Keratinocyte (primary cell): Measurements from ENCODE around the gene SYT2. TPM values are rescaled to one million over a fixed set of nuclear protein-coding genes. Genes with fewer than 3 reads are reported as not detected.
A peak's percentile ranks its signal among the peaks of the same experiment; 100 is the strongest.
"Not testable (repeated sequence)": the region's sequence is repeated elsewhere in the genome, so short reads cannot be mapped to it uniquely, and the experiment has no call there.

ENCODE experiments used
- DNase-seq: peaks from one replicate; pipeline ENCODE4 v3.0.0-alpha.2; 2011; ENCODE audit warnings: low read depth, missing footprints, low spot score
- FAIRE-seq: peaks from 2 replicates; lab custom pipeline; 2011; peaks lifted over from hg19 to GRCh38; lab: Jason Lieb, UNC
- H2AFZ ChIP-seq: 2 replicates; pipeline ENCODE4 v1.6.0; 2012; ENCODE audit warnings: low read length, control low read depth, inconsistent platforms; ENCODE audit not compliant: control insufficient read depth
- H3K27ac ChIP-seq: 2 replicates; pipeline ENCODE4 v1.5.1; 2011; ENCODE audit warnings: low read length; ENCODE audit not compliant: control insufficient read depth, insufficient read depth
- H3K27me3 ChIP-seq: 3 replicates; pipeline ENCODE4 v1.6.0; 2011; ENCODE audit warnings: low read length; ENCODE audit not compliant: control insufficient read depth, insufficient read depth; ENCODE audit errors: extremely low read depth
- H3K36me3 ChIP-seq, 2 experiments: 2 replicates in 1 of 2; 3 replicates in 1 of 2; pipeline ENCODE4 v1.5.1; 2011; ENCODE audit warnings: low read length in 2 of 2, mild to moderate bottlenecking in 1 of 2; ENCODE audit not compliant: control insufficient read depth in 2 of 2, insufficient read depth in 2 of 2; ENCODE audit errors: extremely low read depth in 1 of 2
- H3K4me1 ChIP-seq: 3 replicates; pipeline ENCODE4 v1.5.1; 2011; ENCODE audit warnings: low read length; ENCODE audit not compliant: control insufficient read depth, insufficient read depth; ENCODE audit errors: extremely low read depth
- H3K4me2 ChIP-seq: 3 replicates; pipeline ENCODE4 v1.6.0; 2011; ENCODE audit warnings: low read depth, low read length; ENCODE audit not compliant: control insufficient read depth, insufficient read depth; ENCODE audit errors: extremely low read depth
- H3K4me3 ChIP-seq, 3 experiments: fragments of 200-600 bp in 1 of 3; sonication (generic) in 1 of 3; 2 replicates in 2 of 3; 3 replicates in 1 of 3; pipeline ENCODE4 v1.5.1; 2011 to 2016; ENCODE audit warnings: low read length in 3 of 3, mild to moderate bottlenecking in 3 of 3, control low read depth in 2 of 3, inconsistent platforms in 1 of 3, low read depth in 1 of 3, mixed read lengths in 1 of 3, mixed run types in 1 of 3, moderate library complexity in 1 of 3; ENCODE audit not compliant: control insufficient read depth in 2 of 3, insufficient read depth in 2 of 3; ENCODE audit errors: extremely low read depth in 1 of 3
- H3K79me2 ChIP-seq: 2 replicates; pipeline ENCODE4 v1.6.0; 2012; ENCODE audit warnings: low read length; ENCODE audit not compliant: control insufficient read depth, insufficient read depth
- H3K9ac ChIP-seq: 3 replicates; pipeline ENCODE4 v1.6.0; 2011; ENCODE audit warnings: low read length; ENCODE audit not compliant: control insufficient read depth, insufficient read depth; ENCODE audit errors: extremely low read depth
- H3K9me1 ChIP-seq: 3 replicates; pipeline ENCODE4 v1.6.0; 2011; ENCODE audit warnings: low read length; ENCODE audit not compliant: control insufficient read depth, insufficient read depth; ENCODE audit errors: extremely low read depth
- H3K9me3 ChIP-seq: 2 replicates; pipeline ENCODE4 v1.5.1; 2012; ENCODE audit warnings: low read depth, low read length; ENCODE audit not compliant: control insufficient read depth
- H4K20me1 ChIP-seq: 3 replicates; pipeline ENCODE4 v1.6.0; 2011; ENCODE audit warnings: low read length; ENCODE audit not compliant: control insufficient read depth, insufficient read depth; ENCODE audit errors: extremely low read depth
- dilution Hi-C: fragments of 300-500 bp; cut with MboI; formaldehyde crosslinking; loops from one replicate; pipeline ENCODE4 v1.7.0; 2020; ENCODE audit warnings: low sequenced_read_pairs; ENCODE audit not compliant: extremely low pct_ligation_motif_present
- polyA plus RNA-seq, 5 experiments: library from polyadenylated mRNA; depleted of rRNA in 3 of 5; stranded (reverse) in 3 of 5; stranded (forward) in 1 of 5; unstranded in 1 of 5; fragments of >200 nt; gene quantifications; 1 replicate in 1 of 5; 2 replicates in 3 of 5; 3 replicates in 1 of 5; pipeline versions ENCODE4 v1.2.1 to v1.2.3, GENCODE V29; 2011 to 2012; ENCODE audit warnings: missing spikeins in 2 of 5, low read depth in 1 of 5, low replicate concordance in 1 of 5

The SYT2 gene
- polyA plus RNA-seq, 1 donor (not counting 4 experiments of a cell fraction or from before 2014, with no cell fraction given): not detected

- H2AFZ ChIP-seq, dilution Hi-C loops, H3K27ac ChIP-seq, DNase-seq, H3K79me2 ChIP-seq, H3K36me3 ChIP-seq, H4K20me1 ChIP-seq, H3K9me3 ChIP-seq, H3K9me1 ChIP-seq, H3K4me3 ChIP-seq, H3K27me3 ChIP-seq, H3K9ac ChIP-seq: not testable (repeated sequence)
- Histone ChIP-seq H3K4me2 (peak overlapping the region; percentile 98), H3K4me1 (peaks cover 28% of the 10 kb centered on the region)
- FAIRE-seq: peak; percentile 9
These were observed 169.4 kb downstream of the SYT2 start for GRCh38 chr1:202540858-202541257.

Other genes with a start within 250 kb of the SYT2 start
- gene KDM5B, start 98.0 kb upstream of the SYT2 start, polyA plus RNA-seq: 57.6 to 60.1 TPM (median 59.9 TPM) in 3 replicates
- 1.6 to 3.5 TPM (median 2.3 TPM) in 3 replicates for gene PCAT6, start 100.5 kb upstream of the SYT2 start, polyA plus RNA-seq
- 14.8 to 17.4 TPM (median 16.6 TPM) in 3 replicates for gene RABIF, start 178.7 kb upstream of the SYT2 start, polyA plus RNA-seq
- 26.4 to 32.3 TPM (median 28.6 TPM) in 3 replicates for gene KLHL12, start 216.8 kb upstream of the SYT2 start, polyA plus RNA-seq
- 223 to 336 TPM (median 260 TPM) in 3 replicates for gene ADIPOR1, start 247.9 kb upstream of the SYT2 start, polyA plus RNA-seq